HepG2 (cell line): Measurements from ENCODE around the gene TREML1. TPM values are rescaled to one million over a fixed set of nuclear protein-coding genes. Genes with fewer than 3 reads are reported as not detected.

Experiments
- ATAC-seq: fragments of 200-7000 bp; cut with Tn5 transposase; 3 replicates; pipeline ENCODE4 v1.9.1; 2020; ENCODE audit warnings: mild to moderate bottlenecking, moderate library complexity
- BruUV-seq: library from RNA; stranded (reverse); fragments of 400-500 nt; replicated peaks from 2 replicates; lab custom pipeline; 2021; lab: Mats Ljungman, UMichigan
- CTCF ChIA-PET: fragments of 300-600 bp; formaldehyde crosslinking; extraction: SDS; loops from one replicate; lab custom pipeline; 2021; ENCODE audit warnings: low total read pairs, inconsistent platforms, low intra/inter-chr PET ratio; lab: Yijun Ruan, JAX
- POLR2A ChIA-PET: fragments of 350-600 bp; sonication (Branson Sonifier 250); formaldehyde crosslinking; loops from one replicate; lab custom pipeline; 2020; ENCODE audit warnings: antibody characterized with exemption, inconsistent platforms; lab: Yijun Ruan, JAX
- DNase-seq: peaks from one replicate; pipeline ENCODE4 v3.0.0-alpha.2; 2015; ENCODE audit warnings: low spot score
- FAIRE-seq: peaks from 3 replicates; lab custom pipeline; 2011; peaks lifted over from hg19 to GRCh38; lab: Jason Lieb, UNC
- H2AFZ ChIP-seq: one replicate; pipeline ENCODE4 v1.6.1; 2011; ENCODE audit warnings: low read length, inconsistent platforms
- H3K27ac ChIP-seq: fragments of 300-600 bp; 3 replicates; pipeline ENCODE4 v1.8.0; 2011; ENCODE audit warnings: mixed run types, mild to moderate bottlenecking, mixed read lengths, low read length, inconsistent platforms; ENCODE audit not compliant: insufficient read depth; ENCODE audit errors: extremely low read length
- H3K27me3 ChIP-seq, 2 experiments: fragments of 200-600 bp in 1 of 2; 2 replicates in 1 of 2; 3 replicates in 1 of 2; pipeline versions ENCODE4 v1.6.0 to v1.8.0; 2011; ENCODE audit warnings: low read length in 2 of 2, mild to moderate bottlenecking in 2 of 2, moderate library complexity in 2 of 2, inconsistent platforms in 1 of 2; ENCODE audit not compliant: insufficient read depth in 2 of 2, control insufficient read depth in 1 of 2
- H3K36me3 ChIP-seq, 2 experiments: fragments of 200-600 bp in 1 of 2; replicated peaks in 1 of 2; 2 replicates in 1 of 2; 3 replicates in 1 of 2; pipeline versions ENCODE4 v1.5.1 to v1.8.0; 2011; ENCODE audit warnings: low read length in 2 of 2, inconsistent platforms in 1 of 2; ENCODE audit not compliant: insufficient read depth in 2 of 2, control insufficient read depth in 1 of 2
- H3K4me1 ChIP-seq: 2 replicates; pipeline ENCODE4 v1.5.1; 2012; ENCODE audit warnings: low read length, inconsistent platforms; ENCODE audit not compliant: insufficient read depth
- H3K4me2 ChIP-seq: 2 replicates; pipeline ENCODE4 v1.6.0; 2011; ENCODE audit warnings: low read depth, low read length, inconsistent platforms
- H3K4me3 ChIP-seq, 3 experiments: fragments of 200-600 bp in 1 of 3; sonication (generic), shearing (Covaris generic) in 1 of 3; replicated peaks in 1 of 3; 2 replicates each; pipeline ENCODE4 v1.5.1; 2011 to 2016; ENCODE audit warnings: low read length in 3 of 3, inconsistent platforms in 2 of 3, low read depth in 2 of 3, mild to moderate bottlenecking in 2 of 3, control low read depth in 1 of 3, mixed read lengths in 1 of 3; ENCODE audit not compliant: insufficient read depth in 1 of 3
- H3K79me2 ChIP-seq: one replicate; pipeline ENCODE4 v1.6.1; 2011; ENCODE audit warnings: low read length, inconsistent platforms; ENCODE audit not compliant: insufficient read depth
- H3K9ac ChIP-seq: 2 replicates; pipeline ENCODE4 v1.6.0; 2011; ENCODE audit warnings: mild to moderate bottlenecking, low read depth, low read length, inconsistent platforms; ENCODE audit not compliant: insufficient read depth
- H3K9me3 ChIP-seq: 2 replicates; pipeline ENCODE4 v1.5.1; 2012; ENCODE audit warnings: mild to moderate bottlenecking, low read length
- H4K20me1 ChIP-seq: 2 replicates; pipeline ENCODE4 v1.6.0; 2011; ENCODE audit warnings: inconsistent platforms, mild to moderate bottlenecking, low read length, moderate library complexity; ENCODE audit not compliant: insufficient read depth
- CEBPB ChIP-seq: IDR thresholded peaks from 2 replicates; pipeline ENCODE4 v1.6.1; 2011; ENCODE audit warnings: low read depth, low read length, improper control_type of control experiment, borderline replicate concordance
- ELF3 ChIP-seq: IDR thresholded peaks from 2 replicates; pipeline ENCODE4 v1.6.1; 2016; ENCODE audit warnings: missing genetic modification reagents, missing compliant biosample characterization
- GATAD2A ChIP-seq: IDR thresholded peaks from 2 replicates; pipeline ENCODE4 v1.6.1; 2016
- RFX1 ChIP-seq: fragments of 450-650 bp; IDR thresholded peaks from 2 replicates; pipeline ENCODE4 v1.6.1; 2017
- SMAD3 ChIP-seq: sonication (generic); formaldehyde crosslinking; IDR thresholded peaks from 2 replicates; pipeline ENCODE4 v1.4.0; 2020; ENCODE audit warnings: missing genetic modification reagents
- TBX3 ChIP-seq: fragments of 450-650 bp; IDR thresholded peaks from 2 replicates; pipeline ENCODE4 v1.6.1; 2017; ENCODE audit warnings: antibody characterized with exemption, mild to moderate bottlenecking, inconsistent platforms, borderline replicate concordance
- TEAD2 ChIP-seq: sonication (generic); formaldehyde crosslinking; IDR thresholded peaks from 2 replicates; pipeline ENCODE4 v1.9.0; 2021; ENCODE audit warnings: missing genetic modification reagents
- TSC22D2 ChIP-seq: sonication (generic); formaldehyde crosslinking; IDR thresholded peaks from 2 replicates; pipeline ENCODE4 v1.5.1; 2020; ENCODE audit warnings: missing genetic modification reagents, mild to moderate bottlenecking, borderline replicate concordance
- ZNF282 ChIP-seq: fragments of 450-650 bp; IDR thresholded peaks from 2 replicates; pipeline ENCODE4 v1.6.1; 2018; ENCODE audit not compliant: partially characterized antibody
- ZNF720 ChIP-seq: sonication (generic); formaldehyde crosslinking; IDR thresholded peaks from 2 replicates; pipeline ENCODE4 v1.4.0; 2020; ENCODE audit warnings: missing genetic modification reagents
- ZNF724P ChIP-seq: sonication (generic); formaldehyde crosslinking; IDR thresholded peaks from 2 replicates; pipeline ENCODE4 v1.8.0; 2022; ENCODE audit warnings: missing genetic modification reagents, borderline replicate concordance
- ZNF781 ChIP-seq: sonication (generic); formaldehyde crosslinking; IDR thresholded peaks from 2 replicates; pipeline ENCODE4 v1.5.1; 2020; ENCODE audit warnings: borderline replicate concordance, mild to moderate bottlenecking, missing genetic modification reagents; ENCODE audit errors: not compliant biosample characterization
- WGBS: methylation state at CpG from one replicate; pipeline ENCODE4 v1.1.6; 2017; ENCODE audit warnings: low lambda C conversion rate; 5-methylcytosine and 5-hydroxymethylcytosine counted together
- in situ Hi-C: cut with HindIII; loops from 2 replicates; pipeline ENCODE4 v1.10.0; 2017; ENCODE audit warnings: low pct_unique_long_range_greater_than_20kb; ENCODE audit not compliant: extremely low pct_ligation_motif_present
- intact Hi-C: fragments of 100-400 bp; cut with micrococcal nuclease; formaldehyde crosslinking; loops from one replicate; pipeline ENCODE4 v1.10.0; 2022; ENCODE audit not compliant: unreplicated experiment
- polyA plus RNA-seq, 8 experiments: library from polyadenylated mRNA; depleted of rRNA in 3 of 8; stranded (reverse) in 7 of 8; unstranded in 1 of 8; fragments of >200 nt; fragmentation: Illumina TruSeq in 4 of 8; extraction: Trizol in 4 of 8; gene quantifications; 2 replicates each; pipeline versions ENCODE4 v1.2.1 to v1.2.3, GENCODE V29; 2011 to 2016; ENCODE audit warnings: low read depth in 4 of 8, missing spikeins in 1 of 8, mixed read lengths in 1 of 8; ENCODE audit not compliant: insufficient read depth in 1 of 8
- total RNA-seq, 5 experiments: library from RNA; depleted of rRNA; stranded (reverse); fragments of >200 nt; fragmentation: Illumina TruSeq; extraction: Trizol; gene quantifications; 2 replicates each; pipeline ENCODE4 v1.2.3, GENCODE V29; 2016; ENCODE audit warnings: low read depth in 1 of 5
- TF ChIP-seq, protein P1 (sequence below): sonication (generic); formaldehyde crosslinking; IDR thresholded peaks from 2 replicates; pipeline ENCODE4 v1.5.0; 2020; ENCODE audit warnings: missing genetic modification reagents
- TF ChIP-seq, protein P2 (sequence below): sonication (generic); formaldehyde crosslinking; IDR thresholded peaks from 2 replicates; pipeline ENCODE4 v1.9.0; 2021; ENCODE audit warnings: missing genetic modification reagents, mild to moderate bottlenecking, borderline replicate concordance
- TF ChIP-seq, protein P3 (sequence below), 2 experiments: sonication (generic) in 1 of 2; formaldehyde crosslinking in 1 of 2; IDR thresholded peaks; 2 replicates each; pipeline versions ENCODE4 v1.6.1 to v1.9.0; 2014 to 2022; ENCODE audit warnings: antibody characterized with exemption in 1 of 2, borderline replicate concordance in 1 of 2, inconsistent platforms in 1 of 2, low read depth in 1 of 2, missing genetic modification reagents in 1 of 2

Gene TREML1
- total and polyA plus RNA-seq, 2 of the 13 experiments (the other 11 are each of a cell fraction or from before 2014, with no cell fraction given): not detected

DNA sequence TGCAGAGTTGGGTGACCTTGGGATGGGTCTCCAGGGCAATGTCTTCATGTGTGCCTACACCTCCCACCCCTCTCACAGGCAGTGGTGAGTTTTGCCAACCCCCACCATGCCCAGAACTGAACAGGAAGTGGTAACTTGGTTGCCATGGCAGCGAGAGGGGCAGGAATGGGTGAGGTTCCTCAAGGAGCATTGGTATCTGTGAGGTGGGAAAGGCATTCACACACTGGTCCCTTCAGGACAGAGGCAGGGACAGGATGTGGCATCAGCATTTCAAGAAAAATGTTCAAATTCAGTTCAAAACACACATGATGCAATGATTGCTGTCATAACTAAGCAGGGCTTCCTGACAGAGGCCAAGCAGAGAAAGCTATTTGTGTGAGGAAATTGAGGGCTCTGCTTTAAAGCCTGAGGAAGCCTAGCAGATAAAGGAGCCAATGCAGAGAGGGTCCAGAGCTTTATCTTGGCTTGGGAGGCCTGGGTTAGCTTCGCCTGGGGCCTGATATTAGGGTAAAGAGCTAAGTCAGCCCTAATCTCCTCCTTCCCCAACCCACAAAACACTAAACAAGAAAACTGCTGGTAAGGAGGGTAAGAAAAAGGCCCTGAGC lies 46.3 kb upstream of the TREML1 start:
- H2AFZ ChIP-seq: no peak overlapping the region
- ChIA-PET CTCF (no interaction called here), POLR2A (no interaction called here)
- no TSS peak for BruUV-seq
- H3K4me3 ChIP-seq: no peak overlapping the region
- FAIRE-seq (no peak), DNase-seq (no peak), ATAC-seq (no peak)
- no peaks in the 10 kb centered on the region for H3K36me3 ChIP-seq
- WGBS: 0% methylated on average over 2 of the region's 2 CpGs
- in situ Hi-C loops (no loop called here), intact Hi-C loops (no loop called here)
- no peak overlapping the region for H3K9ac ChIP-seq
- H4K20me1 ChIP-seq: no peaks in the 10 kb centered on the region
- no peaks in the 10 kb centered on the region for H3K9me3 ChIP-seq
- peaks cover 0 to 5% of the 10 kb centered on the region in 2 experiments; a peak in 2 of 5 replicates for H3K27me3 ChIP-seq
- no peaks in the 10 kb centered on the region for H3K79me2 ChIP-seq
- no peaks in the 10 kb centered on the region for H3K4me1 ChIP-seq
- H3K4me2 ChIP-seq: no peak overlapping the region
- no peak overlapping the region for H3K27ac ChIP-seq
- TF ChIP-seq GATAD2A (CRISPR knock-in tag): no peak
- no peak for TF ChIP-seq ELF3 (CRISPR knock-in tag)
- TF ChIP-seq ZNF282: no peak
- no peak for TF ChIP-seq TSC22D2 (CRISPR knock-in tag)
- TF ChIP-seq, protein P1, sequence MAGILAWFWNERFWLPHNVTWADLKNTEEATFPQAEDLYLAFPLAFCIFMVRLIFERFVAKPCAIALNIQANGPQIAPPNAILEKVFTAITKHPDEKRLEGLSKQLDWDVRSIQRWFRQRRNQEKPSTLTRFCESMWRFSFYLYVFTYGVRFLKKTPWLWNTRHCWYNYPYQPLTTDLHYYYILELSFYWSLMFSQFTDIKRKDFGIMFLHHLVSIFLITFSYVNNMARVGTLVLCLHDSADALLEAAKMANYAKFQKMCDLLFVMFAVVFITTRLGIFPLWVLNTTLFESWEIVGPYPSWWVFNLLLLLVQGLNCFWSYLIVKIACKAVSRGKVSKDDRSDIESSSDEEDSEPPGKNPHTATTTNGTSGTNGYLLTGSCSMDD (CRISPR knock-in tag): no peak
- TF ChIP-seq, protein P2, sequence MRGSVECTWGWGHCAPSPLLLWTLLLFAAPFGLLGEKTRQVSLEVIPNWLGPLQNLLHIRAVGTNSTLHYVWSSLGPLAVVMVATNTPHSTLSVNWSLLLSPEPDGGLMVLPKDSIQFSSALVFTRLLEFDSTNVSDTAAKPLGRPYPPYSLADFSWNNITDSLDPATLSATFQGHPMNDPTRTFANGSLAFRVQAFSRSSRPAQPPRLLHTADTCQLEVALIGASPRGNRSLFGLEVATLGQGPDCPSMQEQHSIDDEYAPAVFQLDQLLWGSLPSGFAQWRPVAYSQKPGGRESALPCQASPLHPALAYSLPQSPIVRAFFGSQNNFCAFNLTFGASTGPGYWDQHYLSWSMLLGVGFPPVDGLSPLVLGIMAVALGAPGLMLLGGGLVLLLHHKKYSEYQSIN (CRISPR knock-in tag): no peak
- TF ChIP-seq CEBPB: peak; percentile 26; the same call in 1 of the 2 replicates
- TF ChIP-seq TBX3: no peak
- TF ChIP-seq ZNF724P (CRISPR knock-in tag): no peak
- TF ChIP-seq RFX1: 0 out of 2 replicates have a peak, but pooled peaks have one; percentile 4
- no peak for TF ChIP-seq ZNF781
- TF ChIP-seq, protein P3, sequence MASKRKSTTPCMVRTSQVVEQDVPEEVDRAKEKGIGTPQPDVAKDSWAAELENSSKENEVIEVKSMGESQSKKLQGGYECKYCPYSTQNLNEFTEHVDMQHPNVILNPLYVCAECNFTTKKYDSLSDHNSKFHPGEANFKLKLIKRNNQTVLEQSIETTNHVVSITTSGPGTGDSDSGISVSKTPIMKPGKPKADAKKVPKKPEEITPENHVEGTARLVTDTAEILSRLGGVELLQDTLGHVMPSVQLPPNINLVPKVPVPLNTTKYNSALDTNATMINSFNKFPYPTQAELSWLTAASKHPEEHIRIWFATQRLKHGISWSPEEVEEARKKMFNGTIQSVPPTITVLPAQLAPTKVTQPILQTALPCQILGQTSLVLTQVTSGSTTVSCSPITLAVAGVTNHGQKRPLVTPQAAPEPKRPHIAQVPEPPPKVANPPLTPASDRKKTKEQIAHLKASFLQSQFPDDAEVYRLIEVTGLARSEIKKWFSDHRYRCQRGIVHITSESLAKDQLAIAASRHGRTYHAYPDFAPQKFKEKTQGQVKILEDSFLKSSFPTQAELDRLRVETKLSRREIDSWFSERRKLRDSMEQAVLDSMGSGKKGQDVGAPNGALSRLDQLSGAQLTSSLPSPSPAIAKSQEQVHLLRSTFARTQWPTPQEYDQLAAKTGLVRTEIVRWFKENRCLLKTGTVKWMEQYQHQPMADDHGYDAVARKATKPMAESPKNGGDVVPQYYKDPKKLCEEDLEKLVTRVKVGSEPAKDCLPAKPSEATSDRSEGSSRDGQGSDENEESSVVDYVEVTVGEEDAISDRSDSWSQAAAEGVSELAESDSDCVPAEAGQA (IDR thresholded peaks at IDR 0.05; ENCODE audit: low read depth): no peak
- TF ChIP-seq, protein P3 (CRISPR knock-in tag; IDR thresholded peaks at IDR 0.05; ENCODE audit: borderline replicate concordance): no peak
- TF ChIP-seq ZNF720 (CRISPR knock-in tag): no peak
- TF ChIP-seq SMAD3 (CRISPR knock-in tag): no peak
- no peak for TF ChIP-seq TEAD2 (CRISPR knock-in tag)
